ENCODE data around the gene TIMM22. TPM values are rescaled to one million over a fixed set of nuclear protein-coding genes. Genes with fewer than 3 reads are reported as not detected.
A peak's percentile ranks its signal among the peaks of the same experiment; 100 is the strongest.
"Not testable (repeated sequence)": the region's sequence is repeated elsewhere in the genome, so short reads cannot be mapped to it uniquely, and the experiment has no call there.

Gene TIMM22
- total RNA-seq, 4 donors from 2014 or later, result 14.4 to 16.1 (median 15.3) TPM

GRCh38 chr17:970364-970763 is 26.6 kb upstream of the TIMM22 start:
- Histone ChIP-seq H3K9me3 (no peaks in the 10 kb centered on the region), H3K27ac (peak overlapping the region; percentile 45 to 77 (median 64)), H3K27me3 (no peaks in the 10 kb centered on the region), H3K4me3 (peak overlapping the region in 3 of 4 donors; percentile 22 to 48 (median 35)), H3K4me1 (peaks cover 18 to 27% of the 10 kb centered on the region in 2 donors), H3K36me3 (no peaks in the 10 kb centered on the region)
- intact Hi-C loops (cut with DNase I; ENCODE audit: low total_unique reads) (no loop called here), in situ Hi-C loops (cut with MboI; ENCODE audit: low sequenced_read_pairs in 4 of 4) (loop anchor here in 1 of 4 donors (10.0 kb wide), 1 partner anchor 86 kb away; no protein-coding TSS in a partner anchor)
- ATAC-seq, result peak in 1 of 2 donors; percentile 13
- no peak for TF ChIP-seq CTCF (IDR thresholded peaks at IDR 0.05 in 4 of 5, conservative IDR thresholded peaks at IDR 0.05 in 1 of 5)
- no peak for DNase-seq

- H3K4me3 ChIP-seq; H3K27ac ChIP-seq; intact Hi-C loops (cut with DNase I; ENCODE audit: low total_unique reads); ATAC-seq; H3K9me3 ChIP-seq; H3K27me3 ChIP-seq; DNase-seq; H3K36me3 ChIP-seq: not testable (repeated sequence)
- in situ Hi-C loops (cut with MboI; ENCODE audit: low sequenced_read_pairs in 4 of 4), result loop anchor here in 1 of 4 donors (10.0 kb wide), 1 partner anchor 87 kb away; no protein-coding TSS in a partner anchor
- H3K4me1 ChIP-seq, result peaks cover 33 to 38% of the 10 kb centered on the region in 2 donors
Observed at GRCh38 chr17:971861-972260, 25.1 kb upstream of the TIMM22 start.

- no peak for DNase-seq
- H3K27me3 ChIP-seq, result no peaks in the 10 kb centered on the region
- ATAC-seq, result no peak
- no peaks in the 10 kb centered on the region for H3K36me3 ChIP-seq
- TF ChIP-seq CTCF (IDR thresholded peaks at IDR 0.05 in 4 of 5, conservative IDR thresholded peaks at IDR 0.05 in 1 of 5), result no peak
- no peak for TF ChIP-seq POLR2A (IDR thresholded peaks at IDR 0.05)
- no peak overlapping the region for H3K27ac ChIP-seq
- H3K9me3 ChIP-seq, result no peaks in the 10 kb centered on the region
- in situ Hi-C loops (cut with MboI; ENCODE audit: low sequenced_read_pairs in 4 of 4) (loop anchor here in 1 of 4 donors (10.0 kb wide), 1 partner anchor 88 kb away; no protein-coding TSS in a partner anchor), intact Hi-C loops (cut with DNase I; ENCODE audit: low total_unique reads) (no loop called here)
- H3K4me1 ChIP-seq, result peaks cover 43 to 50% of the 10 kb centered on the region in 2 donors
- H3K4me3 ChIP-seq, result no peak overlapping the region
Observed at GRCh38 chr17:973053-973452, 23.9 kb upstream of the TIMM22 start.

- intact Hi-C loops (cut with DNase I; ENCODE audit: low total_unique reads) (loop anchor here (5.0 kb wide), 1 partner anchor 242 kb away; the partner anchor contains the start of gene TLCD3A), in situ Hi-C loops (cut with MboI; ENCODE audit: low sequenced_read_pairs in 4 of 4) (loop anchor here in 1 of 4 donors (10.0 kb wide), 1 partner anchor 90 kb away; no protein-coding TSS in a partner anchor)
- not testable (repeated sequence) for H3K9me3 ChIP-seq, ATAC-seq, DNase-seq, H3K4me3 ChIP-seq, H3K36me3 ChIP-seq, H3K27me3 ChIP-seq
- H3K27ac ChIP-seq, result peak overlapping the region in 3 of 4 donors; percentile 6 to 96 (median 93)
- H3K4me1 ChIP-seq, result peaks cover 39 to 43% of the 10 kb centered on the region in 2 donors
Observed at GRCh38 chr17:974778-975177, 22.2 kb upstream of the TIMM22 start.

GRCh38 chr17:975371-975915 is 21.5 kb upstream of the TIMM22 start:
- no peaks in the 10 kb centered on the region for H3K27me3 ChIP-seq
- ATAC-seq (no peak), DNase-seq (no peak)
- in situ Hi-C loops (cut with MboI; ENCODE audit: low sequenced_read_pairs in 4 of 4) (loop anchor here in 1 of 4 donors (10.0 kb wide), 1 partner anchor 91 kb away; no protein-coding TSS in a partner anchor), intact Hi-C loops (cut with DNase I; ENCODE audit: low total_unique reads) (loop anchor here (5.0 kb wide), 1 partner anchor 243 kb away; the partner anchor contains the start of gene TLCD3A)
- no peak overlapping the region for H3K4me3 ChIP-seq
- peak overlapping the region; percentile 6 to 96 (median 64) for H3K27ac ChIP-seq
- TF ChIP-seq CTCF (IDR thresholded peaks at IDR 0.05 in 4 of 5, conservative IDR thresholded peaks at IDR 0.05 in 1 of 5), result no peak
- no peak for TF ChIP-seq POLR2A (IDR thresholded peaks at IDR 0.05)
- H3K36me3 ChIP-seq, result no peaks in the 10 kb centered on the region
- no peaks in the 10 kb centered on the region for H3K9me3 ChIP-seq
- H3K4me1 ChIP-seq, result peaks cover 41% of the 10 kb centered on the region in 2 donors

Measured in gastrocnemius medialis (tissue), 4 donors.